Right cardiac atrium (tissue), 5 donors: Measurements from ENCODE around the gene TMEM150A. TPM values are rescaled to one million over a fixed set of nuclear protein-coding genes. Genes with fewer than 3 reads are reported as not detected.
"Not testable (repeated sequence)": the region's sequence is repeated elsewhere in the genome, so short reads cannot be mapped to it uniquely, and the experiment has no call there.

ENCODE experiments used
- ATAC-seq, 2 donors: fragments of 200-7000 bp; cut with Tn5 transposase; one replicate each; pipeline versions ENCODE4 v1.8.0 to v1.9.1; 2020; ENCODE audit warnings: moderate library complexity in 2 of 2, mild to moderate bottlenecking in 1 of 2
- DNase-seq, 3 donors: peaks; one replicate each; pipeline ENCODE4 v3.0.0-alpha.2; 2020
- H3K27ac ChIP-seq: one replicate; pipeline ENCODE4 v1.5.1; 2013; ENCODE audit warnings: mild to moderate bottlenecking, low read length, control low read depth, moderate library complexity
- H3K27me3 ChIP-seq: one replicate; pipeline ENCODE4 v1.6.1; 2013; ENCODE audit not compliant: control insufficient read depth, insufficient read depth
- H3K4me1 ChIP-seq: one replicate; pipeline ENCODE4 v1.6.1; 2013; ENCODE audit warnings: low read length; ENCODE audit not compliant: control insufficient read depth, insufficient read depth
- H3K4me3 ChIP-seq: one replicate; pipeline ENCODE4 v1.5.1; 2013; ENCODE audit warnings: low read length, control low read depth
- H3K9me3 ChIP-seq: one replicate; pipeline ENCODE4 v1.6.1; 2013; ENCODE audit warnings: low read length; ENCODE audit not compliant: control insufficient read depth
- WGBS: extraction: QIAGEN DNeasy Blood & Tissue Kit; methylation state at CpG from one replicate; pipeline ENCODE4 v1.1.7; 2013; 5-methylcytosine and 5-hydroxymethylcytosine counted together
- intact Hi-C, 4 donors: fragments of 100-400 bp; cut with DNase I; formaldehyde crosslinking; loops; one replicate each; pipeline versions ENCODE4 v1.11.0 to v1.14.0; 2022 to 2023
- polyA plus RNA-seq: library from polyadenylated mRNA; stranded (reverse); fragments of 200-250 nt; gene quantifications from one replicate; pipeline ENCODE4 v1.2.3, GENCODE V29; 2013
- total RNA-seq, 4 donors: library from RNA; stranded (reverse); fragmentation: NEBNext Ultra II Directional; extraction: Animal tissue kit (Norgen Biotek cat#: 25700); gene quantifications; one replicate each; pipeline ENCODE4 v1.2.1, GENCODE V29; 2021
- donor health status: healthy with polysubstance abuse.
- donor health status: DM: no; HTN: yes; CAD: no.
- donor health status: DM: no; HTN: no; CAD: no.
- donor health status: DM: no; HTN: yes; CAD: no; lungs with severe emphysema.
- donor health status: DM: yes; HTN: yes; CAD: no.

The TMEM150A gene
- total and polyA plus RNA-seq, 5 donors = 14.5 to 19.0 (median 16.8) TPM

DNA sequence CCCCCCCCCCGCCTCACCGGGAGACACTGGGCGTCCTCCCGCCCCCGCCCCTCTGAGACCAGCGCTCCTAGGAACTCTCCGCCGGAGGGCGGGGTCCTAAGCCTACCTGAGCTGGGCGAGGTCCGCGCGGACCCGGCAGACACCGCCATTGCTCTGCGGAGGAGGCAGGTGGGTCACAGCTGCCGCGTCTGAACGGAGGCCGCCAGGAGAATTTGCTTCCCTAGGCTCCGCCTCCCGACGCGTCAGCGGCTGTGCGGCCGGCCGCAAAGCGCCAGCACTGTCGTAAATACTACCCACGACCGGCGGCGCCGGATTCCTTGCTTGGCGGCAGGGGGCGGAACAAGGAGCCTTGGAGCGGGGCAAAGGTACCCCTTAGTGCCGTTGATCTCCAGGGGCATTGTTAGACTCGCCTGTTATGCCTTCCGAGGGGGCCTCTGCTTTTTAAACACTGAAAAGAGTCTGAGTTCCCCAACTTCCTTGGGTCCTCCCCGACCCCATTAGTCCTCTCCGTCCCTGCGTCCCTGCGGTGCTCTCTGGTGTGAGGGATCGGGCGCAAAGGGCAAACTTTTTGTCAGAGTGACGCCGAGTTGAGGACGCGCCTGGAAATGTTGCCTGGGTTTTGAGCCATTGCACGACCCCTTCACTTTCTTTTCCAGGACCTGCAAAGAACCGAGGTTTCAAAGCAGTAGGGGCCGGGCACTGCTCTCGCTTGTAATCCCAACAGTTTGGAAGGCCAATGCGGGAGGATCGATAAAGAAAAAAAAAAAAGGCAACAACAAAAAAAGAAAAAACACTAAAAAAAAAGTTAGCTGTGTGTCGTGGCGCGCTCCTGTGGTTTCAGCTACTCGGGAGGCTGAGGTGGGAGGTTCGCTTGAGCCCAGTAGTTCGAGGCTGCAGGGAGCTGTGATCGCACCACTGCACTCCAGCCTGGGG is 41.0 kb downstream of the TMEM150A start, which contains the start of gene GGCX:
Gene GGCX, minus strand, starts transcription at position 214 of the 933 bp plus-strand sequence. Its CDS starts 65 bp downstream, at position 149.
- DNase-seq = peak; percentile 96 to 99 (median 98)
- no peaks in the 10 kb centered on the region for H3K4me1 ChIP-seq
- no peaks in the 10 kb centered on the region for H3K27me3 ChIP-seq
- peak within 1 kb of the TSS; percentile 88 for H3K27ac ChIP-seq
- 4% methylated on average over 64 of the region's 64 CpGs for WGBS
- peak; percentile 92 to 95 for ATAC-seq
- H3K9me3 ChIP-seq = no peaks in the 10 kb centered on the region
- intact Hi-C loops = loop anchor here in 2 of 4 donors (5.0 kb wide), 1 partner anchor 41 kb away; the partner anchor contains the start of gene TMEM150A (in 2 of the 2)
- peak within 1 kb of the TSS; percentile 88 for H3K4me3 ChIP-seq

DNA sequence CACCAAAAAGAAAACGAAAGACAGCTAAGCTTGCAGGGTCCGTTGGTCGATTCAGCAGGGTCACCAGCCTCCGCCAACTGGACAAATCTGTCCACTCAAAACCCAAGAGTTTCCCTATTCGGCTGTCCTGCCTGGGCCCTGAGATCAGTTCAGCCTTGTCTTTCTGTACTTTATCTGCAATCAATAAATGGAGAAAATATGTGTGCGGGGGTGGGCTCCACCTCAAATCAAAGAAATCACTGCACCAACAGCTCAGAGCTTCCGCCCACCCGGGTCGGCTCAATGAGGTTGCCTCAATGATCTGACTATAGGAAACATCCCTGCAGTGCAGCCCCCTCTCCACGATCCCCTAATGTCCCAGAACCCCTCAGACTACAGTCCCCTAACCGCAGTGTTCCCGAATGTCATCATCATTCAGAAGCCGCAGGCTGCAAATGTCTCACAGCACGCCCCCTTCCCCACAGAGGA is 41.7 kb downstream of the TMEM150A start:
- Histone ChIP-seq H3K4me1 (no peaks in the 10 kb centered on the region), H3K27ac (peak overlapping the region; percentile 32), H3K9me3 (no peaks in the 10 kb centered on the region), H3K27me3 (no peaks in the 10 kb centered on the region), H3K4me3 (peak overlapping the region; percentile 88)
- WGBS = 3% methylated on average over 14 of the region's 14 CpGs
- no peak for ATAC-seq
- DNase-seq = no peak
- intact Hi-C loops = loop anchor here in 2 of 4 donors (5.0 kb wide), 1 partner anchor 41 kb away; the partner anchor contains the start of gene TMEM150A (in 2 of the 2)

DNA sequence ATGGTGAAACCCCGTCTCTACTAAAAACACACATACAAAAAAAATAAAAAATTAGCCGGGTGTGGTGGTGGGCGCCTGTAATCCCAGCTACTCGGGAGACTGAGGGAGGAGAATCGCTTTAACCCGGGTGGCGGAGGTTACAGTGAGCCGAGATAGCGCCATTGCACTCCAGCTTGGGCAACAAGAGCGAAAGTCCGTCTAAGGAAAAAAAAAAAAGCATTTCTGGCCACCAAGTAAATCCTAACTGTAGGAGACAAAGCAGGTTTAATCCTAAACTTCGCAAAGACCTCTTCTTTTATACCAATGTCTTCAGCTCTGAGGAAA is 42.1 kb downstream of the TMEM150A start:
- H3K4me3 ChIP-seq = peak overlapping the region; percentile 88
- intact Hi-C loops = loop anchor here in 2 of 4 donors (5.0 kb wide), 1 partner anchor 42 kb away; the partner anchor contains the start of gene TMEM150A (in 2 of the 2)
- not testable (repeated sequence) for H3K4me1 ChIP-seq, ATAC-seq, H3K27me3 ChIP-seq, H3K9me3 ChIP-seq, H3K27ac ChIP-seq, DNase-seq
- 81% methylated on average over 12 of the region's 12 CpGs for WGBS

DNA sequence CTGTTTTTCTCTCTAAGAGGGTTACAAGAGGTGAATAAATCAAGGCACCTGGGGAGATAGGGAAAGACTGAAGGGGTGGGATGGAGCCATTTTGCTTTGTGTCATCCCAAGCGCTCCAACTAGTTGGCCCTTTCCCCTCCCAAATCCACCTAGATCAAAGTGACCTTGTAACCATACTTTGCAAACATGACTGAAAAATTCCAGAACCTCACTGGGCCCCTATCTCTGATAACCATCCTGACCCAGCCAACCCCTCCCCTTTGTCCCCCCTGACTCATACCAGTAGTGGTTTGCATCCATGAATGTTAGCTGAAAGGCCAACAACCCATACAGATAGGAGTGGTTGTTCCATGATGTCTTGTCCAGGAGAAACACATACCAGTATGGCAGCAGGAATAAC is 44.3 kb downstream of the TMEM150A start:
- Histone ChIP-seq H3K27me3 (no peaks in the 10 kb centered on the region), H3K4me3 (no peak overlapping the region), H3K27ac (no peak overlapping the region), H3K4me1 (no peaks in the 10 kb centered on the region), H3K9me3 (no peaks in the 10 kb centered on the region)
- WGBS = 100% methylated on average over 1 of the region's 1 CpG
- ATAC-seq (no peak), DNase-seq (no peak)
- intact Hi-C loops = no loop called here

DNA sequence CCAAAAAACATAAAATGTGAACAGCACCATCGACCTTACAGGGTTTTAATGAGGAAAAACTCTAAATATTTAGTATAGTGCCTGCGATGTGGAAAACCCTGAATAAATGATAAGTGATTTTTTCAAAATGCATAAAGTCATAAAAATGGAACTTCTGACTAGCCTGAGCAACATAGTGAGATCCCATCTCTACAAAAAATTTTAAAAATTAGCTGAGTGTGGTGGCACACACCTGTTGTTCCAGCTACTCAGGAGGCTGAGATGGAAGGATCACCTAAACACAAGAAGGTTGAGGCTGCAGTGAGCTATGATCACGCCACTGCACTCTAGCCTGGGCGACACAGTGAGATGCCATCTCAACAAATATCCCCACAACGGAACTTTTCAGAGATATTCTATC is 45.4 kb downstream of the TMEM150A start:
- Histone ChIP-seq H3K4me1 (no peaks in the 10 kb centered on the region), H3K4me3 (no peak overlapping the region), H3K27me3 (no peaks in the 10 kb centered on the region), H3K9me3 (no peaks in the 10 kb centered on the region), H3K27ac (no peak overlapping the region)
- ATAC-seq (no peak), DNase-seq (no peak)
- intact Hi-C loops = no loop called here
- 91% methylated on average over 5 of the region's 5 CpGs for WGBS

DNA sequence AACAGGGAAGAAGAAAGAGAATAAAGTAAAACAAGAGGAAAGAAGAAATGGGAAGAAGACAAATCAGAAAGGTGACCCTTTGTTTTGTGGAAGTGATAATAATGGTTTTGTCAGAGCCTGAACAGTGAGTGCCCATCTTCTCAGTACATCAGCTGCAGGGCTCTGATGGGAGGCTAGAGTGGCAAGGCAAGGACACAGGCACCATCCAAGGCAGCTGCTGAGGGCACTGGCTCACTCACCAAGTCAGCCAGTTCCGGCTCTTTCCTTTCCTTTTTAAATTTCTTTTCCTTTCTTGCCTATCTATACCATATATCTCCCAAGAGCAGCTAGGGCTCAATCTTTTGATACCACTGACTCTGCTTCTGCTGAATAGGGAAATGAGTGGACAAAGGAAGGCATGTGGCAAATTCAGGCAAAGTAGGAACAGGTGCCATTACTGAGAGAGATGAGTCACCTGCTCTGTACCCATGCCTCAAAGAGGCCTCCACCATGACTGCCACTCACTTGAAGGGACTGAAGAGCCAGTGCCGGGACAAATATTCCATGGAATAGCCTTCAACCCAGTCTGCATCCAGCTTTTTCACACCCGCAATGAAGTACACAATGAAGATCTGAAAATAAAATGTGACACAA is 47.4 kb downstream of the TMEM150A start:
- no peaks in the 10 kb centered on the region for H3K9me3 ChIP-seq
- 91% methylated on average over 3 of the region's 3 CpGs for whole genome bisulfite sequencing
- intact Hi-C loops = no loop called here
- no peak for ATAC-seq
- no peaks in the 10 kb centered on the region for H3K27me3 ChIP-seq
- no peaks in the 10 kb centered on the region for H3K4me1 ChIP-seq
- DNase-seq = no peak
- H3K4me3 ChIP-seq = no peak overlapping the region
- no peak overlapping the region for H3K27ac ChIP-seq

DNA sequence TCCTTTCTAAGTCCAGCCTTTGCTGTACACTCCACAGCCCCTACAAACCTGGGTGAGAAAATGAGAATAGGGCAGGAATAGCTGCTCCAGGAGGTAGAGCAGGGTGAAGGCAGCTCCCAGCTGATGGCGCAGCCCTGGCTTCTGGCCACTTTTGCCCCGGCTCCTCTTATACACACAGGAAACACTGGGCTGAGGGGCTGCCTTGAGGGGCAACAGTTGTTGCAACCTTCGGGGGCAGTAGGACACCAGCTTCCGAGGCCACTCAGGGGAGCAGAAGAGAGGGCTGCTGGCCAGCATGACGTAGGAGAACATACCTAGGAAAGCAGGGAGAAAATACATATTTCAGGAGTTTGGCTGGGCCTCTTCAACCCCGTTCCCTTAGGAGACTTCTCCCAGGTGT is 49.3 kb downstream of the TMEM150A start:
- Histone ChIP-seq H3K4me1 (no peaks in the 10 kb centered on the region), H3K27ac (no peak overlapping the region), H3K27me3 (no peaks in the 10 kb centered on the region), H3K9me3 (no peaks in the 10 kb centered on the region), H3K4me3 (no peak overlapping the region)
- intact Hi-C loops = loop anchor here in 3 of 4 donors (2.0 kb wide), 1 partner anchor 132 kb away; no protein-coding TSS in a partner anchor
- ATAC-seq (no peak), DNase-seq (peak in 2 of 3 donors; percentile 23 to 54)
- 81% methylated on average over 6 of the region's 6 CpGs for WGBS

DNA sequence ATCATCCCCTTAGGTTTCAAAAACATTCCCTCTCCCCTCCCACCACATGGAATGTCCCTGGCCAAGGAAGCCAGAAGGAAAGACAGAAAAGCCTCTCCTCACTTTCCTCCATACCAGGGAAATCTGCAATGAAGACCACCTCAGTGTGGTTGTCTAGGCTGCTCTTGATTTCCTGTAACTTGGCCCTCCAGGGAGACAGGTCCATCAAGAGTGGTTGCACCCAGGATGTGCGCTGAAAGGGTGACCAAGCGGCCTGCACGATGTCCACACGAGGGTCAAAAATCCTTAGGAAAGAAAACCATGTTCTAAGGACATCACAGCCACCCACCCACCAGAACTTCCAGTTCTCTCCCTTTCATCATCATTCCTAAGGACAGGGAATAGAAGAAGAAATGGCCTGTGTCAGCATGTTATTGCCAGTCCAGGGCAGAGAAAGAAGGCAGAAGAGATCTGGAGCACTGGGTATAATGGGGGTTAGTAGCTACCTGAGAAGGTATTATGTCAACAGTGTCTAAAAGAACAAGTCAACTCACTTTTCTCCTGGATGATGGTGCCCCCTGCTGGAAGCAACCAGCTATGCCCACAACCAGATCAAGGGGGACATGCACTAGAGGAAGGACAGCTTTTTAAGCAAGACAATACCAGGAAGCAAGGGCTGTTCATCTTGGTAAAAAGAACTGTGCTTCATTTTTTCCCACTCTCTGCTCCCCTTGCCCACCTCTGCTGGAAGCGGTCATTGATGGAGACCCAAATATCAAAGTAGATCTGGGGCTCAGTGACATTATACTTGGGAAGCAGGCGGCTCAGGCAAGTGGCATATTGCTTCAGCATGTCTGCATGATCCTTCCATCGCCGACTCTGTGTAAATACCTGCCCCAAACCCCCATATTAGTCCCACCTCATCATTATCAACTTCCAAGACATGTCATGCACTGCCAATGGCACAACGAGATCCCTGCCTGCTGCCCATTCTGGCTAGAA is 50.5 kb downstream of the TMEM150A start:
- intact Hi-C loops = loop anchor here (2.0 kb wide), 1 partner anchor 131 kb away; no protein-coding TSS in a partner anchor
- 68% methylated on average over 9 of the region's 9 CpGs for WGBS
- H3K27ac ChIP-seq = no peak overlapping the region
- no peaks in the 10 kb centered on the region for H3K4me1 ChIP-seq
- no peaks in the 10 kb centered on the region for H3K9me3 ChIP-seq
- no peak overlapping the region for H3K4me3 ChIP-seq
- peak; percentile 71 to 88 (median 87) for DNase-seq
- no peaks in the 10 kb centered on the region for H3K27me3 ChIP-seq
- peak; percentile 68 to 69 for ATAC-seq

DNA sequence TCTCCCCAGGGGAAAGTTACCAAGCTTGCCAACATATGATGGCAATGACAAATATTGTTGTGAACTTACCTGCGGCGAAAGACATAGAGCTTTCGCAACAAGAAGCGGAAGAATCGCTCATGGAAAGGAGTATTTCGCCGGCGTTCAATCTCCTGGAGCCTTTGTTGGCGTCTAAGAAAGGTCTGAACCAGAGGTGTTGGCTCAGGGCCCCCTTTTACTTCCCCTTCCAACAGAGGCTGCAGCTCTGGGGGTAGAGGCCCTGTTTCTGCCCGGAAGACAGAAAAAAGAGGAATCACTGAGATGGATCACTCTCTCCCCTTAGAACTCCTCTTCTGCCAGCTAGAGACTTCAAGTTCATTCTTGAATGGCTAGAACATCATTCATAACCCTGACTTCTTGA is 52.0 kb downstream of the TMEM150A start:
- intact Hi-C loops = loop anchor here in 1 of 4 donors (2.0 kb wide), 1 partner anchor 130 kb away; no protein-coding TSS in a partner anchor
- H3K27ac ChIP-seq = no peak overlapping the region
- no peak for ATAC-seq

DNA sequence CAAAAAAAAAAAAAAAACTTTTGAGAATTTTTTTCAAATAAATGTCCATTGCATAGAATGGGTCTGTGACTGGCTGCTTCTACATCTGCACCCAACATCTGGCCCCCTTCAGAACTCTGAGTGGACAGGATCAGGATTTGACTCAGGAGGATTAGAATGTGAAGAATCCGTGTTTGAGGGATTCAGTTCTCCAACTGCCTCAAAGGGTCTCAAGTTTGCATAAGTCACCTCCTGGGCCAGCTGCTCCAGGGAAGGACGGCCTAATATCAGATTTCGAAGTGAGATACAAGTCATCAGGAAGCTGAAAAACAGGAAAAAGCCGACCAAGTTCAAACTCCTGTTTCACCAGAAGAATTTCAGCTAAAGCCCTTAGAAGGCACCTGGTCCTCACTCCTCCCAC is 52.7 kb downstream of the TMEM150A start:
- Histone ChIP-seq H3K27me3 (no peaks in the 10 kb centered on the region), H3K9me3 (no peaks in the 10 kb centered on the region), H3K4me3 (no peak overlapping the region), H3K4me1 (no peaks in the 10 kb centered on the region), H3K27ac (no peak overlapping the region)
- ATAC-seq (no peak), DNase-seq (no peak)
- intact Hi-C loops = loop anchor here in 1 of 4 donors (2.0 kb wide), 1 partner anchor 129 kb away; no protein-coding TSS in a partner anchor
- 49% methylated on average over 4 of the region's 4 CpGs for WGBS

More for the DNA sequence above, 52.0 kb downstream of the TMEM150A start:
- no peak for DNase-seq
- 78% methylated on average over 10 of the region's 10 CpGs for WGBS
- no peaks in the 10 kb centered on the region for H3K4me1 ChIP-seq
- H3K27me3 ChIP-seq = no peaks in the 10 kb centered on the region
- H3K9me3 ChIP-seq = no peaks in the 10 kb centered on the region
- H3K4me3 ChIP-seq = no peak overlapping the region
